HG03342 (cell line): ENCODE results near the gene ADAMTS12.

Experiments used
- ATAC-seq: cut with Tn5 transposase; IDR thresholded peaks from one replicate; pipeline ENCODE4 v1.9.1; 2021; ENCODE audit warnings: mild to moderate bottlenecking, moderate library complexity; ENCODE audit not compliant: unreplicated experiment

The ADAMTS12 gene

GRCh38 chr5:33806738-33807442 lies 84.9 kb downstream of the ADAMTS12 start:
- no peak for ATAC-seq

DNA sequence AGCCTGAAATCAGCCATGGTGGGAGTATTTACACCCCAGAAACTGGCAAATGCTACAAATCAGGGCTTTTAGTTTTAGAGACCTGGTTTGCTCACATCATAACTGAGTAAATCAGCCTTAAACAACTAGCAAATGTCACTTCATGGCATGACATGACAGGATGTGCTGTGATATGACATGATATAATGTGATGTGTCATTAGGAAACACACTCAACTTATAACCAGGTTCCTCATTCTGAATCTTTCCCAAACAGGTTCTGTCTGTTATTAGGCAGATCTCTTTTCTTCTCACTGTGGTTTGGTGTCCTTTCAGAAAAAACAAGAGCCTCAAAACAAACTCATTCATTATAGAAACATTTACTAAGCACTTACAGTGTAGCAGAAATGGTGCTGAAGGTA lies 90.5 kb downstream of the ADAMTS12 start:
- no peak for ATAC-seq

DNA sequence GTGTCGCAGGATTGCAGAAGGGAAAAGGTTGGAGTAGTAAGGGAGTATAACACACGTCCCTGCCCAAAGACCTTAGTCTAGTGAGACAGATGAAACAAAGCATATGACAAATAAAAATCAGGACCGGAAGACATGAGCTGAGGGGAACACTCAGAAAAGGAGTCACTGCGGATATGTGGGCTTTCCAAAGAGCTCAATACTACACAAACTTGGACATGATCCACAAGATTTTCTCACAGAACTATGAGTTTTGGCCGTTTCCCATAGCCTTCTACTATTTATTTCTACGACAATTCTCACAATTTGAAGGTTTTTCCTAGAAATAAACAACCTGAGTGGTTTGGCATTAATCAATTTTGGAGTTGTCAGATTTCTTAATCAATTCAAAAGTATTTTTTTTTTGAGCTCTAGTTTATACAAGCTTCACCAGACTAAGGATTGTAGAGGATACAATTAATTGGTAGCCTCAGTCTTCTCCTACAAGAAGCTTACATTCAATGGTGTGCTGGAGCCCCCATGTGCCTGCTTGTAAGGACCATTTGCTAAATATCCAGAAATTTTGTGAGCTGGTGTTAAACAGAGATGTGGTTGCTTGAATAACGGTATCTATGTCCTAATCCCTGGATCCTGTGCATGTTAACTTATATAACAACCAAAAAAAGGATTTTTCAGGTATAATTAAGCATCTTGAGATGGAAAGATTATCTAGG lies 91.4 kb downstream of the ADAMTS12 start:
- no peak for ATAC-seq

GRCh38 chr5:33795496-33795895 lies 96.3 kb downstream of the ADAMTS12 start:
- no peak for ATAC-seq

DNA sequence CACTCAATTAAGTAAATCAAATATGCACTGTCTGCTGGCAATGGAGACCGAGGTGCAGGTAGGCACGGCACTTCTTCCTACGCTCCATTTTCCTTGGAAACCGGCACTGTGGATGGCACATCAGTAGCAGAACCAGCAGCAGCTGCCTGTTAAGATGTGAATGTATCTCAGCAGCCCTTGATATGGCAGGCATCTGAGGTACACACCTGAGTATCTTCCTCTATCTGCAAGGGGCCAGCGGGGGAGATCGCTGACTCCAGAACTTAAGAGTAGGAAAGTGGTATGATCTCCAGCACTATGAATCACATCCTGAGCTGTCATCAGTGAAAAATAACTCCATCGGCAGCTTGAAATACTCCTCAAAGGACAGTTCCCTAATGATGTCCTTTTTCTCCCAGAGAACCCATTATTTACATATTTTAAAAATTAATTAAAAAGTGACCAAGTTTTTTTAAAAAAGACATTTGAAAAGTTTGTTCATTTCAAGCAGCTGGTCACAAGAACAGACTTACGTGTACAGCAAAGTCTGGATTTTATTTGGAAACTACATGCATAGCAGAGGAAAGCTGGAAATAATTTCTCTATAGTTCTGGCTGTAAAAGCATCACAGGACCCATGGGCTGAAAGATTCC lies 97.1 kb downstream of the ADAMTS12 start:
- ATAC-seq: no peak

DNA sequence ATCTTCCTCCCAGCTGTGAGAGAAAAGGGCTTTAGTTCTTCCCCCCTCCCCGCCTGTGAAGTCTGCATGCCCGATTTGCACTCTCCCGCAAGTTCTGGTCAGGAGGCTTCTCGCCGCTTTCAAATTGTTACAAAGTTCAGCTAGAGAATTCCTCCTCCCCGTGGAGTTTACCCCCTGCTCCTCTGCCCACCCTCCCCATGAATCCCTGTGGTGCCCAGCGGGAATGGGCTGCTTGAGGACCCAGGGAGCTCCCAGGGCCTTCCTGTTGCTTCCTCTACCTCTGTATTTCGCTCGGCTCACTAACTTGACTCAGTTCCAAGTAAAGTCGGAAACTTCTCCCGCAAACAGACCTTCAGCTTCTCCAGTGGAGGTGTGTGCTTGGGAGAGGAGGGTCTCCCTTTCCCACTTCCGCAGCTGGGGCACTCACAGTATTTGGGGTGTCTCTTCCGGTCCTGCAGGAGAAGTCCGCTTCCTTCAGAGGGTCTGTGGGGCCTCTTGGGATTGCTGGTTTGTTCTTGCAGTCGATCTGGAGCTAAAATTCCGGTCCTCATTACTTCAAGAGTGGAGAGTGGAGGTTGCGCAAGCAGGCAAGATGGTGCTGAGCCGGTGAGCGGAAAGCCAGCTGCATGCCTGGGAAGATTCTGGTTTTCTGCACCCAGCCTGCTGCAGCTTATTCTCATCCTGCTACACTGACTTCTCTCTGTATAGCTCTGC lies 97.8 kb downstream of the ADAMTS12 start:
- no peak for ATAC-seq

DNA sequence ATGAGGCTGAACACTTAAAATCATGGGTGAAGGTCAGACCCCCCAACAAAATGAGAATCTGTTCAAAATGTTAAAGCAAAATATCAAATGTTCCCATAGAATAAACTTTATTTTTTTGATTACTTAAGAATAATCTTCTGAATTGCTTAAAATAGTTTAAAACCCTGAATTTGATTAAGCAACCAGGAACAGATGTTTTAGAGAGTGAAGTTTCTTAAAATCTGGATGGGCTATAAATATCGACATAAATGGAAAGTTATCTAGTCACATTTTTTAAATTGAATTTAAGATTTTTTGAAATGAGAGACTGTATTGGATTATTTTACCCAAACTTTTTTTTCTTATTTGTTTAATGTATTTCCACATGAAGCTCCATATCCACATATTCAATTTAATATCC lies 98.5 kb downstream of the ADAMTS12 start:
- no peak for ATAC-seq

- no peak for ATAC-seq
Observed at GRCh38 chr5:33792559-33792958, 99.2 kb downstream of the ADAMTS12 start.

DNA sequence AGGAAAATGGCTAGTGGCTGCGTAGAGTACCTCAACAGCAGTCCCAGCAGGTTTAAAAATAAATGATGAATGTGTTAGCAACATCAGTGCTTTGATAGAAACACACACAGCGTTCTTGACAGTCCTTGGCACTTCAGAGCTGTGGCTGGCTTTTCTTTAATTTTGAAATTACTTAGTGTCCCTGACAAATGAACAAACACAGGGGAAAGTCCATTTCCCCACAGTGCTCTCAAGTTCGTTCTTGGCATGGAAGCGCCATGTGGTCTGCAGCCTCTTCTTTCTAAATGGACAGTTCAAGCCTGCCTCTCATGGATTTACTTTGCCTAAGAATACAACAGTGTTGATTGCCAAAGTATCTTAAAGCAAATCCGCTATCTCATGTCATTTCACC lies 102.2 kb downstream of the ADAMTS12 start:
- ATAC-seq: no peak

- ATAC-seq: no peak
Observed at GRCh38 chr5:33788922-33789566, 102.7 kb downstream of the ADAMTS12 start.

DNA sequence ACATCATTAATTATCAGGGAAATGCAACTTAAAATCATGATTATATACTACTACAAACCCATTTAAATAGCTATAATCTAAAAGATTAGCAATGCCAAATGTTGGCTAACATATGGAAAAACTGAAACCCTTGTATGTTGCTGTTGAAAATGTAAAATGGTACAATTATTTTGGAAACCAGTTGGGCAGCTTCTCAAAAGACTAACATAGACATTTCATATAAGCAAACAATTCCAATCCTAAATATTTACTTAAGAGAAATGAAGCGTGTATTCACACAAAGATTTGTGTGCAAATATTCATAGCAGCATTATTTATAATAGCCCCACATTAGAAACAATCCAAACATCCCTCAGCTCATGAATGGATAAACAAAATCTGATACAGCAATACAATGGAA lies 106.2 kb downstream of the ADAMTS12 start:
- ATAC-seq: no peak

GRCh38 chr5:33781286-33781685 lies 110.5 kb downstream of the ADAMTS12 start:
- ATAC-seq: no peak

DNA sequence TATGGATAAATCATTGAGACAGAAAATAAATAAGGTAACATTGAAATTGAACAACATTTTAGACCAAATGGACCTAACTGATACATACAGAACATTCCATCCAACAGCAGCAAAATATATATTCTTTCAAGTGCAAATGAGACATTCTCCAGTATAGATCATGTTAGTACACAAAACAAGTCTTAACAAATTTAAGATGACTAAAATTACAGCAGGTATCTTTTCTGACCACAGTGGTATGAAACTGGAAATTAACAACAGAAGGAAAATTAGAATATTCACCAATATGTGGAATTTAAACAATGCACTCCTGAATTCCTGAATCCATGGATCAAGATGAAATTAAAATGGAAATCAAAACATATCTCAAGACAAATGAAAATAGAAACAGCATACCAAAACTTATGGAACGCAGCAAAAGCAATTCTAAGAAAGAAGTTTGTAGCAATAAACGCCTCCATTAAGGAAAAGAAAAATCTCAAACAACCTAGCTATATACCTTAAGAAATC lies 115.6 kb downstream of the ADAMTS12 start:
- ATAC-seq: no peak

DNA sequence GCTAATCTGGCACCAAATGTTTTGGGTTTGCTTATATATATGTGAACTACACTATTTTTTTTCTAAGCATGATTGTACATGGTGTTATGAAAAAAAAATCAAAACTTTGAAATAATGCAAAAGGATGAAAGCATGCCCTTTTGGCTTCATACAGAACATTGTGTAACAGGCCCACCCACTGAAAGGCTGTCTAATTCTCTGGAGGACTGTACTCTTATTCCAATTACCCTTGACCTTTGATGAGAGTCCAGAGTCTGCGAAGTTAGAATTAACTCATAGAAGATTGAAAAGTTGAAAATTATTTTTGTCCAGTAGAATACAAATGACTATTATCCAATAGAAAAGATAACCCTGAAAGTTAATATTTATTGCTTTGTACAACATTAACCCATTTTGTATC lies 117.4 kb downstream of the ADAMTS12 start:
- no peak for ATAC-seq

- ATAC-seq: no peak
Observed at GRCh38 chr5:33772380-33772897, 119.4 kb downstream of the ADAMTS12 start.

DNA sequence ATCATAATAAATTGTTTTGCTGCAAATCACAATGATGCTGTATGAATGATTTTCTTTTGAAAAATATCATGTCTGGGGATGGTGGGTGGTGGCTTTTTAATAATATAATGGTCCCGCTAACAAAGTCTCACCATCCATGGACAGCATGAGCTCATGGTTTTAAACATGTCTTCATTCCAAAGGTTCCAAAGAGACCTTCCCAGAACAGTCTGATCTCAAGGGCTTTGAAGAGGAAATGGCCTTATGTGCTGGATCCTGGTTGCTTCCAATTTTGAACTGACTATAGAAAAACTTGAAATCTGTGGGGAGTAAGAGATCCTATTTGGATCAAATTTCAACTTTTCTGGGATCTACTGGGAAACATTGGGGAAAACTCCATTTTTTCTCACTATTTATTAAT lies 121.8 kb downstream of the ADAMTS12 start:
- ATAC-seq: no peak

GRCh38 chr5:33769196-33769595 lies 122.6 kb downstream of the ADAMTS12 start:
- ATAC-seq: no peak

DNA sequence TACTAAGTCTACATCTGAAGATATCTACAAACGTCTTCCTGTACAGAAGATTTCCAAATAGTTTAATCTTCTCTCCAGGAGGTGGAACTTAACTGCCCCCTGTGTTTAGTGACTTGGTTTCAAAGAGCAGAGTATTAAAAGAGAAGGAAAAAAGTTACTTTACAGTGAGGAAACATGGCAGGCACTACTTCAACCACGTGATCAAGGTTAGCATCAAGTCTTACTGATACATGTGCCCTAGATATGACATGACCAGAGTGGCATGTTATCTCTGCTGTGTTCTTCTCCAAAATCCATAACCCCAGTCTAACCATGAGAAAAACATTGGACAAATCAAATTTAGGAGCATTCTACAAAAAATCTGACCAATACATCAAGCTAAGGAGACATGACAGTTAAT lies 125.8 kb downstream of the ADAMTS12 start:
- ATAC-seq: no peak

DNA sequence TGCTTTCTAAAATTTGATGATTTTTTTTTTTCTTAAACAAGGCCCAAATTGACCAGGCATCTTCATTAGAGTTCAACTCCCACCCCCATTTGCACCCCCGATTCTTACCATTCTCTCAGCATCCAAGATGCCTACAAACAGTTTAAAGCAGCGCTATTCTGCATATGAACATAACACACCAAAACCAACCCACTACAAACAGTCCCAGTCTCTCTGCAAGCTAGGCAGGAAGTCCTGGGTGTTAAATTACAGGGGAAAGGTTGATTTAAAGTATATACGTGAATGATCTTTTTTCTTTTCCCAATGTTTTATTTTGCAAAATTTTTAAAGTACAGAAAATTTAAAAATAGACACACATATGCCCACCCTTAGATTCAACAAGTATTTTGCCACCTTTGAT lies 127.0 kb downstream of the ADAMTS12 start:
- no peak for ATAC-seq

DNA sequence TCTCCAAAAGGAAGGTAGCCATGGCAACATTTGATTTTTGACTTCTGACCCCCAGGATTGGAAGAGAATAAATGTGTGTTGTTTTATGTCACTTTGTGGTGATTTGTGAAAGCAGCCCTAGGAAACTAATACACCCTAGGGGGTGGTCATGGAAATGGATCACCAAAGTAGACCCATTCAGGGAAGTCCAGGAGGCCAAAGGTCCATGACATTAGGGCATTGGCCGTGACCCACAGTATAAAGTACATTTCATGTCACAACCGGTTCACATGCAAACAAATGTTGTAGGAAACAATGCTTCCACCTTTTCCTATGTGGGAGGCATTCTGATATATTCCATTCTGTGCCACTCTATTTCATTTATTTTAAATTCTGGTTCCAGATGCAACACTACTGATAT lies 128.4 kb downstream of the ADAMTS12 start:
- ATAC-seq: no peak

DNA sequence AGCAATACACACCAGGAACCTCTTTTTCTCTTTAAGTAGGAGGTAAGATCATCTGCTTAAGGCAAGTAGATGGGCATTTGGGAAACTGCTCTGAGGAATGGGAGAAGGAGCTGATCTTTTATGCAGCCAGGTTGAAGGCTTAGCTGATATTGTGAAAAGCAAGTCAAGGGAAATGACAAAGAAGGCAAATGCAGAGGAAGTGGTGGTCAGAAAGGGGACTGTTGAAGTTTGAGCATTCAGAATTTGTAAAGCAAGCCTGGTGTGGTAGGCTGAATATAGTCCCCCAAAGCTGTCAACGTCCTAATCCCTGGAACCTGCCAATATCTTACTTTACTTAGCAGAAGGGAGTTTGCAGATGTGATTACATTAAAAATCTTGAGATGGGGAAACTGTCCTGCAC lies 128.9 kb downstream of the ADAMTS12 start:
- no peak for ATAC-seq
